Measurements from ENCODE around the gene RNF121. TPM values are rescaled to one million over a fixed set of nuclear protein-coding genes. Genes with fewer than 3 reads are reported as not detected.

RNF121 gene
- total RNA-seq, 1 donor from 2014 or later = 55.4 TPM

- Mint-ChIP-seq H3K4me1 (peaks cover 10% of the 10 kb centered on the region), H3K9me3 (no peaks in the 10 kb centered on the region), H3K27me3 (ENCODE audit: low read depth) (no peaks in the 10 kb centered on the region), H3K36me3 (peaks cover 20% of the 10 kb centered on the region), H3K27ac (peak overlapping the region; percentile 8), H3K4me3 (no peak overlapping the region)
- TF ChIP-seq, protein P1, sequence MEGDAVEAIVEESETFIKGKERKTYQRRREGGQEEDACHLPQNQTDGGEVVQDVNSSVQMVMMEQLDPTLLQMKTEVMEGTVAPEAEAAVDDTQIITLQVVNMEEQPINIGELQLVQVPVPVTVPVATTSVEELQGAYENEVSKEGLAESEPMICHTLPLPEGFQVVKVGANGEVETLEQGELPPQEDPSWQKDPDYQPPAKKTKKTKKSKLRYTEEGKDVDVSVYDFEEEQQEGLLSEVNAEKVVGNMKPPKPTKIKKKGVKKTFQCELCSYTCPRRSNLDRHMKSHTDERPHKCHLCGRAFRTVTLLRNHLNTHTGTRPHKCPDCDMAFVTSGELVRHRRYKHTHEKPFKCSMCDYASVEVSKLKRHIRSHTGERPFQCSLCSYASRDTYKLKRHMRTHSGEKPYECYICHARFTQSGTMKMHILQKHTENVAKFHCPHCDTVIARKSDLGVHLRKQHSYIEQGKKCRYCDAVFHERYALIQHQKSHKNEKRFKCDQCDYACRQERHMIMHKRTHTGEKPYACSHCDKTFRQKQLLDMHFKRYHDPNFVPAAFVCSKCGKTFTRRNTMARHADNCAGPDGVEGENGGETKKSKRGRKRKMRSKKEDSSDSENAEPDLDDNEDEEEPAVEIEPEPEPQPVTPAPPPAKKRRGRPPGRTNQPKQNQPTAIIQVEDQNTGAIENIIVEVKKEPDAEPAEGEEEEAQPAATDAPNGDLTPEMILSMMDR (IDR thresholded peaks at IDR 0.05; ENCODE audit: unreplicated experiment) = no peak
- no peak for DNase-seq (ENCODE audit: low spot score in 2 of 2, unreplicated experiment in 2 of 2)
These were observed 76.8 kb downstream of the RNF121 start for GRCh38 chr11:72005347-72006260.

DNA sequence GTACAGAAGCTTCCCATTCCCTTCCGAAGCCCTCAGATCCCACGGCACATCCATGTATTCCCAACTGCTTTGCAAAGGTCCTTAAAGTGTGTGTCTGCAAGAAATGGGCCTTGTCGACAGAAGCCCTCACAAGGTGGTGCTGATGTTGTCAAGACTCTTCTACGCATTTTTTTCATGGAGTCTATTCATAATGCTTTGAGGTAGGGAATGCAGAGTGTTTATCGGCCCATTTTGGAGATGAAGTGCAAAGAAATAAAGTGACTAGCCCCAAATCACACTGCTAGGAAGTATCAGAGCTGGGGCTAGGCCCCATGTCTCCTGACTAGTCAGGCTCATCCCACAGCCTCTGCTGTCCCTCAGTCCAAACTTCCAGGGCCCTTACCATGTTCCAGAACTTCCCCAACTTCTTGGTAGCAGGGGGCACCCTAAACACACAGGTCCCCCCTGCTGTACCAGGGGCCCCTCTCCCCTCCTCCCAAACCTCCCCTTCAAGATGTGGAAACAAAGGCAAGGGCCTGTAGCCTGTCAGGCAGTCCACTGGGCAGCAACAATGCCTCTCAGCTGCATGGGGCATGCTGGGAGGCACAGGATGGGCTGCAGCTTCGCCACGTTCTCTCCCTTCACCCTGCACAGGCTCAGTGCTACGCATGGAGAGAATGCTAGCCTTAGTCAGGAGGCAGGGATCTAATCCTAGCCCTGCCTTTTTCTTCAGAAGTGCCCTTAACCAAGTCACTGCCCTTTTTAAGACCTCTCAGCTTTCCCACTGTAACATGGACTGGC lies 77.7 kb downstream of the RNF121 start:
- H3K9me3 Mint-ChIP-seq = no peaks in the 10 kb centered on the region
- H3K27me3 Mint-ChIP-seq (ENCODE audit: low read depth) = no peaks in the 10 kb centered on the region
- H3K4me3 Mint-ChIP-seq = no peak overlapping the region
- H3K27ac Mint-ChIP-seq = peak overlapping the region; percentile 8
- H3K4me1 Mint-ChIP-seq = peaks cover 10% of the 10 kb centered on the region
- no peak for DNase-seq (ENCODE audit: low spot score in 2 of 2, unreplicated experiment in 2 of 2)
- H3K36me3 Mint-ChIP-seq = peaks cover 20% of the 10 kb centered on the region
- TF ChIP-seq, protein P1 (IDR thresholded peaks at IDR 0.05; ENCODE audit: unreplicated experiment) = no peak

- Mint-ChIP-seq H3K27ac (peak overlapping the region; percentile 30), H3K9me3 (no peaks in the 10 kb centered on the region), H3K4me3 (no peak overlapping the region), H3K27me3 (ENCODE audit: low read depth) (no peaks in the 10 kb centered on the region), H3K36me3 (peaks cover 23% of the 10 kb centered on the region), H3K4me1 (peaks cover 6% of the 10 kb centered on the region)
- TF ChIP-seq, protein P1 (IDR thresholded peaks at IDR 0.05; ENCODE audit: unreplicated experiment) = no peak
- no peak for DNase-seq (ENCODE audit: low spot score in 2 of 2, unreplicated experiment in 2 of 2)
These were observed 78.2 kb downstream of the RNF121 start for GRCh38 chr11:72007089-72007476.

DNA sequence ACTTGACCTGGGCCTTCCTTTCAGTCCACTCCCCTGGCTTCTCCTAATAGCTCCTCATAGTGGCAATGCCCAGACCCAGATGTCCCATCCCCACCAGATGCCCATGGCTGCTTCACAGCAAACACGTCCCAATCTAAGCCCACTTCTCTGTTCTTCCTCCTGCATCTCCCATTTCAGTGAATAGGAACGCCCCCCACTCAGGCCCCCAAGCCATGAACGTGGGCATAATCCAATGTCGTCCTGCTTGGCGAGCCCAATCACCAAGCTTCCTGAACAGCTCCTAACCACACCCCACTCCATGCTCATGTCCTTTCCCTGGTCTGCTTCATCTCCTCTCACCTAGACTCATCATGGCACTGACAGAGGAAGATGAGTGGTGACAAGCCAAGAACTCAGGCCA lies 78.7 kb downstream of the RNF121 start:
- Mint-ChIP-seq H3K4me3 (no peak overlapping the region), H3K4me1 (peaks cover under 1% of the 10 kb centered on the region), H3K27me3 (ENCODE audit: low read depth) (no peaks in the 10 kb centered on the region), H3K27ac (no peak overlapping the region), H3K36me3 (peaks cover 20% of the 10 kb centered on the region), H3K9me3 (no peaks in the 10 kb centered on the region)
- no peak for DNase-seq (ENCODE audit: low spot score in 2 of 2, unreplicated experiment in 2 of 2)
- TF ChIP-seq, protein P1 (IDR thresholded peaks at IDR 0.05; ENCODE audit: unreplicated experiment) = no peak

DNA sequence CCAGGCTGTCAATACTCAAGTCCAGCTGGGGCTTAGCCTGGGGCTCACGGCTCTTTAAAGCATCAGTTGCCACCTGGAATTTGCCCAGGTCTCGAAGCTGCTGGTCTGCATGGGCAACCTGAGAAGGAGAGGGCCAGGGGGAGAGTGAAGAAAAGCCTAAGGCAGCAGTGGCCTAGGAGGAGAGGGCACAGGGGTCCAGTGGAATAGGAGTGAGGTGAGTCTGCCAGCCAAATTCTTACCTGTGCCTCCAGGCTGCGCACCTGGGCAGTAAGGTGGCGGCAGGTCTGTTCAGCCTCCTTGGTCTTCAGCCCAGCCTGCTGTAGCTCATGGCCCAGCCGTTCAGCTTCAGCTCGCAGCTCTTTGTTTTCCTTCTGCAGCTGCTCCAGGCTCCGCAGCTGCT lies 79.9 kb downstream of the RNF121 start:
- no peak overlapping the region for H3K4me3 Mint-ChIP-seq
- peaks cover 24% of the 10 kb centered on the region for H3K36me3 Mint-ChIP-seq

More for the DNA sequence above, 79.9 kb downstream of the RNF121 start:
- TF ChIP-seq, protein P1 (IDR thresholded peaks at IDR 0.05; ENCODE audit: unreplicated experiment) = no peak
- no peak for DNase-seq (ENCODE audit: low spot score in 2 of 2, unreplicated experiment in 2 of 2)
- Mint-ChIP-seq H3K4me1 (no peaks in the 10 kb centered on the region), H3K27me3 (ENCODE audit: low read depth) (no peaks in the 10 kb centered on the region), H3K27ac (peak overlapping the region; percentile 43), H3K9me3 (no peaks in the 10 kb centered on the region)

All from mesothelial cell of epicardium (in vitro differentiated cells).